ENCODE measurements around the gene FOXA1.
"Not testable (repeated sequence)": the region's sequence is repeated elsewhere in the genome, so short reads cannot be mapped to it uniquely, and the experiment has no call there.

Gene FOXA1

GRCh38 chr14:37558740-37559139 is 36.3 kb downstream of the FOXA1 start:
- DNase-seq (ENCODE audit: low read depth in 2 of 2) = no peak

DNA sequence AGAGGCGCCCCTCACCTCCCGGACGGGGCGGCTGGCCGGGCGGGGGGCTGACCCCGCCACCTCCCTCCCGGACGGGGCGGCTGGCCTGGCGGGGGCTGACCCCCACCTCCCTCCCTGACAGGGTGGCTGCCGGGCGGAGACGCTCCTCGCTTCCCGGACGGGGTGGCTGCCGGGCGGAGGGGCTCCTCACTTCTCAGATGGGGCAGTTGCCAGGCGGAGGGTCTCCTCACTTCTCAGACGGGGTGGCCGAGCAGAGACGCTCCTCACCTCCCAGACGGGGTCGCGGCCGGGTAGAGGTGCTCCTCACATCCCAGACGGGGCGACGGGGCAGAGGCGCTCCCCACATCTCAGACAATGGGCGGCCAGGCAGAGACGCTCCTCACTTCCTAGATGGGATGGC is 39.5 kb downstream of the FOXA1 start:
- not testable (repeated sequence) for DNase-seq (ENCODE audit: low read depth in 2 of 2)

DNA sequence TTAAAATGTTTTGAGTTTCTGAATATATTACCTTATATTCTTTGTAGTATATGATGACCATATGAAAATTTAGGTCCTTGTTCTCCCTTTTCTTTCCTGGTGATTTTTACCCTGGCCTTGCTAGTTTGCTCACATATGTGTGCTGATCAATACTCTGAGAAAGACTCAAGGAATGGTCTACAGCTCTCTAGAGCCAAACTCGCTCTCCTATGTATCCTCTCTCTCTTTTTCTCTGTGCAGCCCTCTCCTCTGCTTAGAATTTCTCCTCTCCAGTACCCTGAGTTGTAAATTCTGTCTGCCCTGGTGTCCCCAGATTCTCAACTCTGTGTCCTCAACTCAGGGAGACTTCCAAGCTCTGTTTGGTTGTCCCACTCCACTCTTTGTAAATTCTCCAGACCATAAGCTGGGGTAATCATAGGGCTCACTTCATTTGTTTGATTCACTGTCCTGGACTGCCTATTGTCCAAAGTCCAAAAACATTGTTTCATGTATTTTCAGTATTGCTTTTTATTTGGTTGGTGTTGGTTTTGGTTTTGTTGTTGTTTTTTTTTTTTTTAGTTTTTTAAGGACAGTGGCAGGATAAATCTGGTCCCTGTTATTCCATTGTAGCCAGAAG is 41.0 kb downstream of the FOXA1 start:
- DNase-seq (ENCODE audit: low read depth in 2 of 2) = no peak

DNA sequence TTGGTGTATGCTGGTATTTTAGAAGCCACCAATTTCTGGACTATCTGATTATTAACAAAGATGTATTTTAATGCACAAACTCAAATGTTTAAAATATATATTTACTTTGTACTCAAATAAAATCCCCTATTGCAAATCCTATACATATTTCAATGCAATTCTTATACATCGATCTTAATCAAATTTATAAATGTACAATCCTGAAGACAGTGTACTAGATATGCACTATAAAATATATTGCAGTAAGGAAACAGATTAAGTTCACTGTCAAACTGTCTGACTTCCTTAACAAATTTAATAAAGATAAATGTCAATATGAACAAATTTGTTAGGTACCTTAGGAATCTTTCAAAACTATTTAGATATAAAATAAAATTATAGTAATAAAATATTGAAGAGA is 43.9 kb downstream of the FOXA1 start:
- no peak for DNase-seq (ENCODE audit: low read depth in 2 of 2)

- DNase-seq (ENCODE audit: low read depth in 2 of 2) = no peak
These were observed 44.5 kb downstream of the FOXA1 start for GRCh38 chr14:37550511-37550910.

DNA sequence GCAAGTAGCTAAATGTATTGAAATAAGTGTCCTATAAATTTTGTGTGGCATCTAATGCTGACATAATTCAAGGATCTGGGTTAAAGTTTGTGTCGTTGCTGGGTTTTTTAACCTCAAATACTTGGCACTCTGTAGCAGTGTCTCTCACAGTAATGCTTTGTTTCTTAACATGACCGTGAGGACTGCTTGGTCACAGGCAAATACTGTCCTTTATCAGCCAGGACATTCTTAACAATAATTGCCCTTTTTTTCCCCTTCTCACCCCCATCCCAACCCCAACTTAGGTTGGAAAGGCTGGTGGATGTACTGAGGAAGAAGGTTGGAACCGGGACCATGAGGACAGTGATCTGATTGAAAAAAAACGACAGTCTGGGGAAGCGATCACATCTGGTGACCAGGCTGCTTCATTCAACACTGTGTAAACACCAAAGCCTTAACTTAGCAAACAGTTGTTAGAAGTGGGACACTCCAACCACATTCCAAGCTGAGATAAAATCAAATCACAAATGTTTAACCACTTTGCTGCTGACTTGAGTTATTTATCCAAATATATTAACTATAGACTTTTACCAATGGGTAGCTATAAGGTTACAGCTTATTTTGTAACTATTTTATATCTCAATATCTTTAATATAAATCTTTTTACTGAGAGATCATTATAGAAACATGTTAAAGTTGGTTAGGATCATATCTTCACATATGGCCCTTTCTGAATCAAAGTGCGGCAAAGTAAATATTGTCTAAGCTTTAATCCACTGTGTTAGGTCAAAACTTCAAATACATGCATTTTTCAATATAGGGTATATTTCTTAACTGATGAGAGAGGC is 48.2 kb downstream of the FOXA1 start:
- DNase-seq (ENCODE audit: low read depth in 2 of 2) = no peak

- DNase-seq (ENCODE audit: low read depth in 2 of 2) = no peak
These were observed 49.9 kb downstream of the FOXA1 start for GRCh38 chr14:37545174-37545573.

DNA sequence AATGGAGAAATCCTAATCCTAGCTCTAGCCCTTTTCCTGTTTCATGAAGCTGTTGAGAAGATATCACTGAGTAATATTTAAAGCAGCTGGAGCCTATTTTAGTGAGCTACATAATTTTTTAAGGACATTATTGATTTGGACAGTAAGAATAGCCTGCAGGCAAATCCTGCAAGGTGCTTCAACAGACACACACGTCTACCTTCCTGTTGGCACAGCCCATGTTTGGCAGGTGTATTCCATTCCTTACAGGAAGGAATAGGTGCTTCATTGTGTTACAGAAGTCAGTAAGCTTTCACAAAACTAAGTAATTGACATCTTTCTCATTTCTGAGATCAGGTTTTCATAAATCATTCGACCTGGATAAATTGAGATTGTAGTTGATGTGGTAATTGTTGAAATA is 50.6 kb downstream of the FOXA1 start:
- DNase-seq (ENCODE audit: low read depth in 2 of 2) = no peak

GRCh38 chr14:37539992-37540391 is 55.1 kb downstream of the FOXA1 start:
- DNase-seq (ENCODE audit: low read depth in 2 of 2) = no peak
